Measurements from ENCODE around the gene RIMS3.

GRCh38 chr1:40711465-40712404, 46.3 kb upstream of the RIMS3 start:
- no peak for TF ChIP-seq CTCF (IDR thresholded peaks at IDR 0.05; ENCODE audit: low read length)
- no peak for TF ChIP-seq EZH2 (IDR thresholded peaks at IDR 0.05; ENCODE audit: borderline replicate concordance, low read length)
